Esophagus squamous epithelium (tissue), 5 donors: ENCODE measurements around the gene DCBLD2. TPM values are rescaled to one million over a fixed set of nuclear protein-coding genes. Genes with fewer than 3 reads are reported as not detected.

ENCODE experiments used
- DNase-seq: peaks from one replicate; lab custom pipeline; 2025; lab: John Stamatoyannopoulos, UW
- H3K27ac ChIP-seq, 4 donors: fragments of 200-600 bp; sonication (generic); one replicate each; pipeline ENCODE4 v1.5.1; 2016 to 2019; ENCODE audit warnings: mild to moderate bottlenecking in 1 of 4
- H3K27me3 ChIP-seq, 4 donors: fragments of 200-600 bp; sonication (generic); 1 replicate in 3 of 4; 2 replicates in 1 of 4; pipeline versions ENCODE4 v1.5.1 to v1.6.0; 2017 to 2021; ENCODE audit warnings: antibody characterized with exemption in 1 of 4
- H3K36me3 ChIP-seq, 3 donors: fragments of 200-600 bp; sonication (generic); one replicate each; pipeline ENCODE4 v1.5.1; 2016 to 2019
- H3K4me1 ChIP-seq, 3 donors: fragments of 200-600 bp; sonication (generic); one replicate each; pipeline ENCODE4 v1.5.1; 2017 to 2019
- H3K4me3 ChIP-seq, 4 donors: fragments of 200-600 bp; sonication (generic); 1 replicate in 3 of 4; 2 replicates in 1 of 4; pipeline ENCODE4 v1.5.1; 2016 to 2019; ENCODE audit warnings: mild to moderate bottlenecking in 2 of 4, moderate library complexity in 1 of 4
- H3K9me3 ChIP-seq, 3 donors: fragments of 200-600 bp; sonication (generic); one replicate each; pipeline ENCODE4 v1.5.1; 2016 to 2019
- CTCF ChIP-seq, 6 experiments: fragments of 450-650 bp in 4 of 6; fragments of 200-600 bp in 2 of 6; sonication (generic) in 2 of 6; IDR thresholded peaks; one replicate each; pipeline ENCODE4 v1.5.1; 2016 to 2019; ENCODE audit warnings: antibody characterized with exemption in 6 of 6, mild to moderate bottlenecking in 4 of 6, moderate library complexity in 4 of 6
- POLR2A ChIP-seq, 4 donors: fragments of 450-650 bp; IDR thresholded peaks; one replicate each; pipeline ENCODE4 v1.6.1; 2017; ENCODE audit warnings: antibody characterized with exemption in 4 of 4, mild to moderate bottlenecking in 4 of 4, moderate library complexity in 3 of 4
- WGBS, 2 donors: methylation state at CpG; one replicate each; pipeline ENCODE4 v1.1.5; 2018; 5-methylcytosine and 5-hydroxymethylcytosine counted together
- intact Hi-C: fragments of 100-400 bp; cut with DNase I; formaldehyde crosslinking; loops from one replicate; pipeline ENCODE4 v1.15.0; 2022
- small RNA-seq, 4 donors: library from RNA; depleted of rRNA; stranded (forward); fragments of <200 nt; gene quantifications; one replicate each; pipeline ENCODE3, GENCODE V24; 2016
- total RNA-seq, 4 donors: library from RNA; depleted of rRNA; stranded (reverse); fragments of >200 nt; gene quantifications; one replicate each; pipeline ENCODE4 v1.1.0, GENCODE V29; 2016
- donor health status: DM: yes; HTN: yes; CAD: no.

Gene DCBLD2
- total RNA-seq, 4 donors from 2014 or later: 3.7 to 21.4 (median 8.5) TPM

DNA sequence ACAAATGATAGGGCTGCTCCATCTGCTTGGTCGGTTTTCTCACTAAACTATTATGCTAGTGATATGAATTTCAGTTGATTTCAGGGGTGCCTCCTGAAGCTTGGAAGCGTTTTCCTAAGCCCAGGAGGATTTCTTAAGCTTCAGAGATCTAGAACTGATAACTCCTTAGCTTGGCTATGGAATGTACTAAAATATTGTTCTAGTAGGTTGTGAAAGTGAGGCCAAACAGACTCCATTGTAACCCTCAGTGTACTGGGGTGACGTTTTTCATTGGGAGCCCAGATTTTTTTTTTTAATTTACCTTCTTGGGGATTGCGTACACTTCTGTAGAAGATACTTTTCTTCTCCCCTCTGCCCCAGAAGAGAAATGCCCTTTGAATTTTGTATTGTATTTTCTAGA, 155.4 kb downstream of the DCBLD2 start:
- intact Hi-C loops: no loop called here
- H3K27me3 ChIP-seq: no peaks in the 10 kb centered on the region
- H3K4me3 ChIP-seq: no peak overlapping the region
- H3K4me1 ChIP-seq: no peaks in the 10 kb centered on the region
- no peaks in the 10 kb centered on the region for H3K9me3 ChIP-seq
- DNase-seq: no peak
- H3K36me3 ChIP-seq: no peaks in the 10 kb centered on the region
- 75 to 78% methylated on average over 4 of the region's 4 CpGs for WGBS, 2 donors
- TF ChIP-seq CTCF (IDR thresholded peaks at IDR 0.05): no peak
- no peak for TF ChIP-seq POLR2A (IDR thresholded peaks at IDR 0.05)
- no peak overlapping the region for H3K27ac ChIP-seq

Small RNAs within 50 kb of the gene (small RNA-seq; reads per million reads assigned to genes)
- gene RNU6-1263P (0 reads per million in 4 donors), gene RNU6-26P (0 reads per million in 4 donors)

Other genes starting within 250 kb of the DCBLD2 start
- 1 to 10 TPM; 3.9 to 5.3 (median 4.4) TPM for gene ST3GAL6, start 138.4 kb downstream of the DCBLD2 start, total RNA-seq